ENCODE results near the gene DPYD. TPM values are rescaled to one million over a fixed set of nuclear protein-coding genes. Genes with fewer than 3 reads are reported as not detected.
A peak's percentile ranks its signal among the peaks of the same experiment; 100 is the strongest.
"Not testable (repeated sequence)": the region's sequence is repeated elsewhere in the genome, so short reads cannot be mapped to it uniquely, and the experiment has no call there.

Gene DPYD
- total and polyA plus RNA-seq, 7 donors: 6.0 to 56.1 (median 40.2) TPM

DNA sequence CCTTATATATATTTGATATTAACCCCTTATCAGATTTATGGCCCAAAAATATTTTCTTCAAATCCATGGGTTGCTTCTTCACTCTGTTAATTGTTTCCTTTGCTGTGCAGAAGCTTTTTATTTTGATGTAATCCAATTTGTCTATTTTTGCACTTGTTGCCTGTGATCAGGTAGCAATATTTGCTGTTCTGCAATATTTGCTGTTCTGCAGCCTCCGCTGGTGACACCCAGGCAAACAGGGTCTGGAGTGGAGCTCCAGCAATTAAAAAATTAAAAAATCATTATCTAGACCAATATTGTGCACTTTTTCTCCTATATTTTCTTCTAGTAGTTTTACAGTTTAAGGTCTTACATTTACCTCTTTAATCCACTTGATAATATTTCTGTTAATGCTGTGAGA, 564.5 kb downstream of the DPYD start:
- 91 to 95% methylated on average over 1 of the region's 1 CpG for WGBS, 2 donors
- H3K27me3 ChIP-seq: no peaks in the 10 kb centered on the region
- H3K9me3 ChIP-seq: peaks cover 0 to 8% (median 2%) of the 10 kb centered on the region in 4 donors
- no peaks in the 10 kb centered on the region for H3K36me3 ChIP-seq
- no peak for DNase-seq
- H3K4me3 ChIP-seq: no peak overlapping the region
- peaks cover 0 to 21% (median 11%) of the 10 kb centered on the region in 4 donors for H3K4me1 ChIP-seq
- TF ChIP-seq EP300 (IDR thresholded peaks at IDR 0.05): no peak
- TF ChIP-seq, protein P1, sequence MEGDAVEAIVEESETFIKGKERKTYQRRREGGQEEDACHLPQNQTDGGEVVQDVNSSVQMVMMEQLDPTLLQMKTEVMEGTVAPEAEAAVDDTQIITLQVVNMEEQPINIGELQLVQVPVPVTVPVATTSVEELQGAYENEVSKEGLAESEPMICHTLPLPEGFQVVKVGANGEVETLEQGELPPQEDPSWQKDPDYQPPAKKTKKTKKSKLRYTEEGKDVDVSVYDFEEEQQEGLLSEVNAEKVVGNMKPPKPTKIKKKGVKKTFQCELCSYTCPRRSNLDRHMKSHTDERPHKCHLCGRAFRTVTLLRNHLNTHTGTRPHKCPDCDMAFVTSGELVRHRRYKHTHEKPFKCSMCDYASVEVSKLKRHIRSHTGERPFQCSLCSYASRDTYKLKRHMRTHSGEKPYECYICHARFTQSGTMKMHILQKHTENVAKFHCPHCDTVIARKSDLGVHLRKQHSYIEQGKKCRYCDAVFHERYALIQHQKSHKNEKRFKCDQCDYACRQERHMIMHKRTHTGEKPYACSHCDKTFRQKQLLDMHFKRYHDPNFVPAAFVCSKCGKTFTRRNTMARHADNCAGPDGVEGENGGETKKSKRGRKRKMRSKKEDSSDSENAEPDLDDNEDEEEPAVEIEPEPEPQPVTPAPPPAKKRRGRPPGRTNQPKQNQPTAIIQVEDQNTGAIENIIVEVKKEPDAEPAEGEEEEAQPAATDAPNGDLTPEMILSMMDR (IDR thresholded peaks at IDR 0.05): no peak
- no peak for TF ChIP-seq POLR2A (IDR thresholded peaks at IDR 0.05)
- TF ChIP-seq POLR2AphosphoS5 (IDR thresholded peaks at IDR 0.05): no peak
- H3K27ac ChIP-seq: no peak overlapping the region
- intact Hi-C loops (cut with DNase I): no loop called here

DNA sequence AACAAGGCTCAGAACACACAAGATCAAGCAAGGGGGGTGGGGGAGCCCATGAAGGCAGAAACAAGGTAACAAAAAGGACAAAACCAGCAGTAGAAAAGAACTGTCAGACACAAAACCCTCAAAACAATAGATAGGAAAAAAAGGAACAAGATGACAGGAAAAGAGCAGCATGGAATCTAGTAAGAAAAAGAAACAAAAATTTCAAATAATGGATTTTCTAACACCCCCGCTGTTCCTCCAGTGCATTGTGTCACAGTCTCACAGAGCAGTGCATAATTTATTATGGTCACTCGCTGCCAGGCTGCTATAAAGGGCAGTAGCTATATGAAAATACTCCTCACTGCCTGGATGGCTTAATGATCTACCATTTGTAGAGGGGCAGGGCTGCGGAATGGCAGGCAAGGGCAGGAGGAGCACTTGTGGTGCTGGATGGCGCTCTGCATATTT, 567.9 kb downstream of the DPYD start:
- Histone ChIP-seq H3K27me3 (no peaks in the 10 kb centered on the region), H3K36me3 (no peaks in the 10 kb centered on the region), H3K4me1 (peaks cover 0 to 33% (median 23%) of the 10 kb centered on the region in 4 donors), H3K9me3 (peaks cover 0 to 3% (median 0%) of the 10 kb centered on the region in 4 donors), H3K4me3 (no peak overlapping the region), H3K27ac (no peak overlapping the region)
- DNase-seq: no peak
- intact Hi-C loops (cut with DNase I): no loop called here
- 27 to 71% methylated on average over 4 of the region's 4 CpGs for WGBS, 2 donors
- TF ChIP-seq POLR2A (IDR thresholded peaks at IDR 0.05) (no peak), EP300 (IDR thresholded peaks at IDR 0.05) (no peak), POLR2AphosphoS5 (IDR thresholded peaks at IDR 0.05) (no peak)
- TF ChIP-seq, protein P1 (IDR thresholded peaks at IDR 0.05): no peak

DNA sequence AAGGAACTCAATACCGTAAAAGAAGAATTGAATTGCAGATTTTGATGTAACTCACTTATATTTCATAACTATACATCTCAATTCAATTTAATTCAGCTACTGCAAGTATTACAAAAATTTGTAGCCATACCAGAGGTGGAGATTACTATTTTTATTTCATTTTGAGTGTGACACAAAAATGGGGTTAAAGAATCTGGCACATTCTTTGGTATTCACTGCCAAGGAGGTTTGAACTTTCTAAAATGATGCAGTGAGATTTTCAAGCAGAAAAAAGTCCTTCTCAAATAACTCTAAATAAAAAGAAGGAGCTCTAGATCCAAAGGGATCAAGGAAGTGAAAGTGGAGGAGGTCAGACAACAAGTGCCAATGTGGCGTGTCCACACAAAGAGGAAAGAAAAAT, 569.0 kb downstream of the DPYD start:
- Histone ChIP-seq H3K36me3 (no peaks in the 10 kb centered on the region), H3K4me3 (no peak overlapping the region), H3K9me3 (no peaks in the 10 kb centered on the region), H3K4me1 (peaks cover 0 to 33% (median 23%) of the 10 kb centered on the region in 4 donors), H3K27me3 (no peaks in the 10 kb centered on the region), H3K27ac (no peak overlapping the region)
- WGBS, 2 donors: 78 to 85% methylated on average over 2 of the region's 2 CpGs
- TF ChIP-seq POLR2A (IDR thresholded peaks at IDR 0.05) (no peak), POLR2AphosphoS5 (IDR thresholded peaks at IDR 0.05) (no peak), EP300 (IDR thresholded peaks at IDR 0.05) (no peak)
- TF ChIP-seq, protein P1 (IDR thresholded peaks at IDR 0.05): no peak
- no peak for DNase-seq
- intact Hi-C loops (cut with DNase I): no loop called here

DNA sequence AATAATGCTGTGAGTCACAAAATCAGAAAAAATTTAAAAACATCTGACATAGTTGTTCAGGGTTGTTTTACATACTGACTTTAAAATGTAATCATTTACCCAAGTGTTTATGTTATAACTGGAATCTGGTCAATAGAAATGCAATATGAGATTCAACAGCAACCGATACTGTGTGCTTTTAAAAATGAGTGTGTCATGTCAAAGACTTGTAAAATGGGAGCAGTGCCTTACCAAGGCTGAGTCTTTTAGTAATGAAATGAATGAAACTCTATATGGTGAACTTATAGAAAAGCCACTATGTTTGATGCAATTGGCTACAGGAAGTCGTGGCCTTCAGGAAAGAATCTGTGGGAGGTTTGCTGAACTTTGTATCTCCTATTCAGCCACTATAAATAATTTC, 570.2 kb downstream of the DPYD start:
- Histone ChIP-seq H3K9me3 (no peaks in the 10 kb centered on the region), H3K4me1 (peaks cover 0 to 33% (median 23%) of the 10 kb centered on the region in 4 donors), H3K36me3 (no peaks in the 10 kb centered on the region), H3K27ac (peak overlapping the region in 1 of 4 donors; percentile 24), H3K4me3 (no peak overlapping the region), H3K27me3 (no peaks in the 10 kb centered on the region)
- whole genome bisulfite sequencing, 2 donors: 44 to 61% methylated on average over 2 of the region's 2 CpGs
- intact Hi-C loops (cut with DNase I): no loop called here
- TF ChIP-seq, protein P1 (IDR thresholded peaks at IDR 0.05): no peak
- no peak for TF ChIP-seq POLR2A (IDR thresholded peaks at IDR 0.05)
- TF ChIP-seq POLR2AphosphoS5 (IDR thresholded peaks at IDR 0.05): no peak
- no peak for TF ChIP-seq EP300 (IDR thresholded peaks at IDR 0.05)
- no peak for DNase-seq

DNA sequence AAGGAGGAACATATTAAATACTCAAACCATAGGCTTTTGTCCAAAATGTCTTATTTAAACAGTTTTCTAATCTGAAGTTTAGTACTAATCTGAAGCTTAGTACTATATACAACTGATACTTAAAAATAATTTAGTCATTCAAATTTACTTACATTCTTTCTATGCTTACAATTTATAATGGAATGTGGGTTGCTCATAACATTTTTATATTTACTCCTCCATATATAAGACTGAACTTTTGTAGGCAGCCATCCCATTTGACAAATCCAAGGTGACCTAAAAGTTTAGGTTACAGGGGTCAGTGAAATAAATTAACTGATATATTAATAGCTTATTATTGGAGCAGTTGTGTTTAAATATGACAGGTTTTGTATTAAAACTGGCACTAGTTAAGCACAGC, 570.6 kb downstream of the DPYD start:
- H3K4me3 ChIP-seq: no peak overlapping the region
- H3K4me1 ChIP-seq: peaks cover 0 to 33% (median 23%) of the 10 kb centered on the region in 4 donors
- no peak for DNase-seq

DNA sequence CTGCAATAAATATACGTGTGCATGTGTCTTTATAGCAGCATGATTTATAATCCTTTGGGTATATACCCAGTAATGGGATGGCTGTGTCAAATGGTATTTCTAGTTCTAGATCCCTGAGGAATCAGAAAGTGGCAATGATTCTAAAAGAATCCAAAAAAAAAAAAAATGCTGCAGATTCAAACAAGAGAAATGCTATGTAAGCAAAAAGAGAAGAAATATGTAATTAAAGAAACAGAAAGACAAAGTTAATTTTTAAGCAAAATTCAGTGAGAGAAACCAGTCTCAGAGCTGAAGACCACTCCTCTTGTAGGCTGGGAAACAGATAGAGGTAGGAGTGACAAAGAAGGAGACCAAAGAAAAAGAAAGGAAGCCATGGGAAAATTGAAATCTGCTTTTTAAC, 571.0 kb downstream of the DPYD start:
- peaks cover 0 to 33% (median 23%) of the 10 kb centered on the region in 4 donors for H3K4me1 ChIP-seq
- H3K9me3 ChIP-seq; H3K4me3 ChIP-seq; DNase-seq; intact Hi-C loops (cut with DNase I); H3K36me3 ChIP-seq; H3K27me3 ChIP-seq; H3K27ac ChIP-seq: not testable (repeated sequence)
- no CpG with 5 or more reads among the region's 1 CpG for WGBS, 2 donors

More for the DNA sequence above, 570.6 kb downstream of the DPYD start:
- intact Hi-C loops (cut with DNase I): no loop called here
- no peaks in the 10 kb centered on the region for H3K9me3 ChIP-seq
- H3K36me3 ChIP-seq: no peaks in the 10 kb centered on the region
- H3K27me3 ChIP-seq: no peaks in the 10 kb centered on the region
- TF ChIP-seq, protein P1 (IDR thresholded peaks at IDR 0.05): no peak
- no peak for TF ChIP-seq POLR2A (IDR thresholded peaks at IDR 0.05)
- TF ChIP-seq POLR2AphosphoS5 (IDR thresholded peaks at IDR 0.05): no peak
- no peak for TF ChIP-seq EP300 (IDR thresholded peaks at IDR 0.05)
- peak overlapping the region in 1 of 4 donors; percentile 24 for H3K27ac ChIP-seq

All from sigmoid colon (tissue), 7 donors.